WI38 (cell line): ENCODE measurements around the gene WTIP.
"Not testable (repeated sequence)": the region's sequence is repeated elsewhere in the genome, so short reads cannot be mapped to it uniquely, and the experiment has no call there.

Experiments
- H3K4me3 ChIP-seq: 2 replicates; pipeline ENCODE4 v1.5.1; 2011; ENCODE audit warnings: low read depth, mild to moderate bottlenecking, control low read depth, low read length
- CTCF ChIP-seq: IDR thresholded peaks from 2 replicates; pipeline ENCODE4 v1.5.1; 2012; ENCODE audit warnings: low read depth, mild to moderate bottlenecking, control low read depth, low read length

WTIP gene

GRCh38 chr19:34480971-34481841 is at the start of gene WTIP:
Gene WTIP (plus strand): TSS chr19:34481758. CDS start chr19:34481975, 217 bp downstream.
- TF ChIP-seq CTCF: no peak

GRCh38 chr19:34432797-34433196 is 48.8 kb upstream of the WTIP start:
- H3K4me3 ChIP-seq: no peak overlapping the region

More at GRCh38 chr19:34480971-34481841, at the start of gene WTIP:
- peak within 1 kb of the TSS; percentile 83 for H3K4me3 ChIP-seq

GRCh38 chr19:34436716-34437115 is 44.8 kb upstream of the WTIP start:
- no peak for TF ChIP-seq CTCF
- no peak overlapping the region for H3K4me3 ChIP-seq

More at GRCh38 chr19:34432797-34433196, 48.8 kb upstream of the WTIP start:
- TF ChIP-seq CTCF: no peak

- no peak overlapping the region for H3K4me3 ChIP-seq
- no peak for TF ChIP-seq CTCF
Measured at GRCh38 chr19:34448191-34448590, 33.4 kb upstream of the WTIP start.

- no peak overlapping the region for H3K4me3 ChIP-seq
- TF ChIP-seq CTCF: no peak
Measured at GRCh38 chr19:34452723-34453122, 28.8 kb upstream of the WTIP start.

GRCh38 chr19:34454091-34454490 is 27.5 kb upstream of the WTIP start:
- H3K4me3 ChIP-seq: no peak overlapping the region
- no peak for TF ChIP-seq CTCF

GRCh38 chr19:34454685-34455084 is 26.9 kb upstream of the WTIP start:
- no peak for TF ChIP-seq CTCF
- H3K4me3 ChIP-seq: no peak overlapping the region

GRCh38 chr19:34455783-34456480 is 25.6 kb upstream of the WTIP start:
- not testable (repeated sequence) for H3K4me3 ChIP-seq
